GM21390 (cell line): Measurements from ENCODE around the gene CNN2.

Experiments
- ATAC-seq: cut with Tn5 transposase; IDR thresholded peaks from one replicate; pipeline ENCODE4 v1.9.1; 2021; ENCODE audit not compliant: unreplicated experiment

CNN2 gene

DNA sequence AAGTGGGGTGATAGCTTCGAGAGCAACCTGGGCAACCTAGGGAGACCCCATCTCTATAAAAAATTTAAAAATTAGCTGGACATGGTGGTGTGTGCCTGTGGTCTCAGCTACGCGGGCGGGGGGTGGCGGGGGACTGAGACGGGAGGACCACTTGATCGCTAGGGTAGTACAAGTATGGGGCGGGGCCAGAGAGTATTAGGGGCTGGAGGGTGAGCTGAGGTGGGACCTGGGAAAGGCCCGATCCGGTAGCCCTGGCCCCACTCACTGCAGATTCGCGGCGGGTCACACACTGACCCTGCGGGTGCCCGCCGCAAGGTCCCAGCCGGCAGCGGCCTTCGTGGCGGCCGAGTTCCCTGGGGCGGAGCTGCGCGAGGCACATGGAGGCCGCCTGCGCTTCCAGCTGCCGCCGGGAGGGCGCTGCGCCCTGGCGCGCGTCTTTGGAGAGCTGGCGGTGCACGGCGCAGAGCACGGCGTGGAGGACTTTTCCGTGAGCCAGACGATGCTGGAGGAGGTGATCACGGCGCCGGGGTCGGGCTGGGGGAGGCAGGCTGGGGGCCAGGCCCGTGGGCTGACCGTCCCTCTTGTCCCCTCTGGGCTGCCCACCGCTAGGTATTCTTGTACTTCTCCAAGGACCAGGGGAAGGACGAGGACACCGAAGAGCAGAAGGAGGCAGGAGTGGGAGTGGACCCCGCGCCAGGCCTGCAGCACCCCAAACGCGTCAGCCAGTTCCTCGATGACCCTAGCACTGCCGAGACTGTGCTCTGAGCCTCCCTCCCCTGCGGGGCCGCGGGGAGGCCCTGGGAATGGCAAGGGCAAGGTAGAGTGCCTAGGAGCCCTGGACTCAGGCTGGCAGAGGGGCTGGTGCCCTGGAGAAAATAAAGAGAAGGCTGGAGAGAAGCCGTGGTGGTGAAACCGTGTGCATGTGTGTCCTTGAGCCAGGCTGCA lies 38.5 kb downstream of the CNN2 start:
- no peak for ATAC-seq

DNA sequence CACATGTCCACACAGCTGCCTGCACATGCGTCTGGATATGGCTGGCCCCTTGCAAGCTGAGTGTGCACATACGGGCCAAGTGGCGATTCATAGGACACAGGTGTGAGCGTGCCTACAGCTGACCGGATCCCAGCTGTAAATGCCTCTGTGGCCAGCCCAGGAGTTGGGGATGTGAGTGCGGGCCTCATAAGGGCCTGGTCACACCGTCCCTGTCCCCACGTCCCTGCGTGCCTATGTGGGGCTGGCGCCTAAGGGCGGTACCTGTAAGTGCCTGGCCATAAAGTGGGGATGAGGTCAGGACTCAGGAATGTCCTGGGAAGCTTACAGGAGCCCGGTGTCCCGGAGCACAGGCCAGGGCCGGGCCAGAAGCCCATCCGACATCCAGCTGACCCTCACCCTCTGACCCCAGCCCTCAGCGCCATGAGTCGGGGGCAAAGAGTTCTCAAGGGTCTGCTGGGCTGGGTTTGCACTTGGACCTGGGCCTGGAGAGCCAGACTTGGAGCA lies 39.2 kb downstream of the CNN2 start:
- ATAC-seq, result no peak

- no peak for ATAC-seq
Observed at GRCh38 chr19:1066251-1066747, 39.9 kb downstream of the CNN2 start.

GRCh38 chr19:1066748-1067340 lies 40.4 kb downstream of the CNN2 start, which contains the start of gene ARHGAP45:
ARHGAP45 (plus strand) TSS chr19:1067167; CDS start chr19:1067406, 239 bp downstream.
- ATAC-seq, result no peak

DNA sequence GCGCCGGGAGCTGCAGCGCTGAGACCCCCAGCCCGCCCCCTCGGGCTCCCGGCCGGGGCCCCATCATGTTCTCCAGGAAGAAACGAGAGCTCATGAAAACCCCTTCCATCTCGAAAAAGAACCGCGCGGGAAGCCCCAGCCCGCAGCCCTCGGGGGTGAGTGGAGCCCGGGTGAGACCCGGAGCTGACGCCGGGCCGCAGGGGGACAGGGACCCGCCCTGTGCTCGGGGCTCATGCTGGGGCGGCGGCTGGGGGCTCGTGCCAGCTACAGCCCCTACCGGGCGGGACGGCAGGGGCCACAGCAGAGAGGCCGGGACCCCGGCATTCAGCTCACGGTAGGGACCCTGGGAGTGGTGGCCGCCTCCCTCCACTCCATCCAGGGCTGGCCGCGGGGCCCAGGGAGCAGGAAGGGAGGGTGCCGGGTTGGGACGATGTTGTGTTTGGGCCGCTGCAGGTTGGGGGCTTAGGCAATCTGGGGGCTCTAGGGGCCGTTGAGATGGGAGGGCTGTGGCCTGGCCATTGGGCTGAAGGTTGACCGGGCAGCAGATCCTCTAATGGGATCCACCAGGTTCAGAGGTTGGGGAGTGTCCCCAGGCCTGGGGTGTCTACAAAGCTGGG lies 41.0 kb downstream of the CNN2 start:
- ATAC-seq, result no peak

DNA sequence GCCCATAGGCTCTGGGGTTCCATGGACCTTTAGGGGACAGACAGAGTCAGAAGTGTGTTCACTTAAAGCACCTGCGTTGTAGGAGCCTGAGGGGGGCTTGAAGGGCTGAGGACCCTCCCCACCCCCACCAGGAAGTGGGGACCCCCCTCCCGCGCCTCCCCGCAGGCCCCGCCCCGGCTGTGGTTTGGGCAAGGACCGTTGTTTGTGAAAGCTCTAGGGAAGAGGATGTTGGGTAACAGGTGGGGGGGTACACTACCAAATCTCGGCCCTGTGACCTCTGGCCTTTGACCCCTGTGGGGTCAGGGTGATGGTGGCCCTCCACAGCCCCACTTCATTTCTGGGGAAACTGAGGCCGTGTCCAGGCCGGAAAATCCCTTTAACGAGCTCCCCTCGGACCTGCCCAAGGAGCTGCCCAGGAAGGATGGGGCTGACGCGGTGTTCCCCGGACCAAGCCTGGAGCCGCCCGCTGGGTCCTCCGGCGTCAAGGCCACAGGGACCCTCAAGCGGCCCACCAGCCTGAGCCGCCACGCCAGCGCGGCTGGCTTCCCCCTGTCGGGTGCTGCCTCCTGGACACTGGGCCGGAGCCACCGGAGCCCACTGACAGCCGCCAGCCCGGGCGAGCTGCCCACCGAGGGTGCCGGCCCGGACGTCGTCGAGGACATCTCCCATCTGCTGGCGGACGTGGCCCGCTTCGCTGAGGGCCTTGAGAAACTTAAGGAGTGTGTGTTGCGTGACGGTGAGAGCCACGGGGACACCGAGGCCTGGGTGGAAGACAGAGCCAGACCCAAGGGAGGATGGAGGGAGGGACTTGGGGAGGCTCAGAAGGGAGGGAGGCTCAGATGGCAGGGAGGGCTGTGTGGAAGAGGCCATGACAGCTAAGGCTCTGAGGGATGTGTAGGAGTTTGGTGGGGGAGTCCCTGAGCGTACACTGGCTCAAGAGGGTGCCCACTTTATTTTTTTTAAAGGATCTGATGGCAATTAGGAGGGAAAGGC lies 41.9 kb downstream of the CNN2 start:
- ATAC-seq, result no peak

DNA sequence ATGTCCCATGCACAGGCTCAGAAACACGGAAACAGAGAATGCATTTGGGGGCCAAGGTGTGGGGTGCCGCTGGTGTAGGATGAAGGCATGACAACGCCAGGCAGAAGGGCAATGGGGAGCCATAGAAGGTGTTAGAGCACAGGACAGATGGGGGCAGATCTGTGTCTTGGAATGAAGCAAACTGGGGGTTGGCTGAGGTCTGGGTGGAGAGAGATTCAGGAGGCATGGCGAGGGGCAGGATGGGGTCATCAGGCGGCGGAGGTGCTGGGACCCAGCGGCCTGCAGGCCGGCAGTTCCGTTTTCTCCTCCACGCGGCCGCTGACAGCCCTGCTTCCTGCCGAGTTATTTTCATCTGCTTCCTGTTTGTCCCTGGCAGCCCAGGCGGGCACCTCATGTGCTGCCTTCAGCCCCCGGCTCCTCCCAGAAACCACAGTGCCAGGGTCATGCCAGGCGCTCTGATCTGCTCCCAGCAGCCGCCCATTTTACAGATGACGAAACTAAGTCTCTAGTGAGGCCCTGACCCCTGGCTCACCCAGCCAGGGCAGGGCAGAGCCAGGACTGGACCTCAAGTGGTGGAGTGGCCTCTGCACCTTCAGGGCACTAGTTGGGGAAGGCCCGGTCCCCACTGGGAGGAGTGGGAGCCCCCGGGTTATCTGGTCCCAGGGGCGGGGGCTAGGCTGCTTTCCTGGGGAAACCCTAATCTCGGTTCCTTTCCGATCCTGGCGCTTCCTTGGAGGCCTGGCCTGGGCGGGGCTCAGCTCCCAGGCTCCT lies 42.8 kb downstream of the CNN2 start:
- ATAC-seq, result no peak

DNA sequence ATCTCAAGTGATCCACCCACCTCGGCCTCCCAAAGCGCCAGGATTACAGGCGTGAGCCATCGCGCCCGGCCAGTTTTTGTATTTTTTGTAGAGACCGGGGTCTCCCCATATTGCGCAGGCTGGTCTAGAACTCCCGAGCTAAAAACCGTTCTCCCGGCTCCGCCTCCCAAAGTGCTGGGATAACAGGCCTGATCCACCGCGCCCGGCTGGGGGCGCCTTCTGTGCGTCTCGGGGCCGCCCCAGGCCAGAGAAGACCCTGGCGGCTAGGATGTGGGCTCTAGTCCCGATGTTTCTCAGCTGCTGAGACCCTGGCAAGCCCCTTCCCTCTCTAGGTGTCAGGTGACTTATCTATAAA lies 44.1 kb downstream of the CNN2 start:
- no peak for ATAC-seq

DNA sequence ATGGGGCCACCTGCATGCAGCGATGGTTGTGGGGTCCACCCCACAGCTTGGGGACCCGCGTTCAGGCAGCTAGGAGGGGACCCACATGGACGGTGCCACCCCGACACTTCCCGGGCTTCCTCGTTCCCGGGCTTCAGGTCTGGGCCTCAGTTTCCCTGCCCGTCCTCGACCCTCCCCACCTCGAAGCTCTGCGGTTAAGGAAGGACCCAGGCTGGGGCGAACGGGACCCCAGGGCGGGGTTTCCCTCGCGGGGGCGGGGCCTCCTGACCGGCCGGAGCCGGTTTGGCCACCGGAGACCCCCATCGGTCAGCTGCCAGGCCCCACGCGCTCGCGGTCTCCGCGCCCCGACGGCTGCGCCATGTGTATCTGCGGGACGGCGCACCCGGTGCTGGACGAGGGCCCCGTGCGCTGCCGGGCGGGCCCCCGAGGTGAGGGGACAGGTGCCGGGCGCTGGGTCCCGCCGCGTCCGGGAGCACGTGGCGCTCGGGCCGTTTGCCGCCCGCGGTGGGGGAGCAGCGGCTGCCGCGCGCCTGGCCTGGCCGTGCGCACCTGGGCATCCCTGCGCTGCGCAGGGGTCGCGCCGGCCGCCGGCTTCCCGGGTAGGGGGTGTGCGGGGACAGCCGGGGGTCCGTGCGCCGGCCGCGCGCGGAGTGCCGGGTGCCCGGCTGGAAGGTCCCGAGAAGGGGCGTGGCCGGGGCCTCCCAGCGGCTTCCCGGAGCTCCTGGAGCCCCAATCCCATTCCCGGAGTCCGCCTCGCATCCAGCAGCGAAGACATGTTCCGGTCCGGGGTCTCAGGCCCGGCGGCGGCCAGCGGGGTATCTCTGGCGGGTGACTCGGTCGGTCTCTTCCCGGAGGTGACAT lies 44.8 kb downstream of the CNN2 start:
- no peak for ATAC-seq

DNA sequence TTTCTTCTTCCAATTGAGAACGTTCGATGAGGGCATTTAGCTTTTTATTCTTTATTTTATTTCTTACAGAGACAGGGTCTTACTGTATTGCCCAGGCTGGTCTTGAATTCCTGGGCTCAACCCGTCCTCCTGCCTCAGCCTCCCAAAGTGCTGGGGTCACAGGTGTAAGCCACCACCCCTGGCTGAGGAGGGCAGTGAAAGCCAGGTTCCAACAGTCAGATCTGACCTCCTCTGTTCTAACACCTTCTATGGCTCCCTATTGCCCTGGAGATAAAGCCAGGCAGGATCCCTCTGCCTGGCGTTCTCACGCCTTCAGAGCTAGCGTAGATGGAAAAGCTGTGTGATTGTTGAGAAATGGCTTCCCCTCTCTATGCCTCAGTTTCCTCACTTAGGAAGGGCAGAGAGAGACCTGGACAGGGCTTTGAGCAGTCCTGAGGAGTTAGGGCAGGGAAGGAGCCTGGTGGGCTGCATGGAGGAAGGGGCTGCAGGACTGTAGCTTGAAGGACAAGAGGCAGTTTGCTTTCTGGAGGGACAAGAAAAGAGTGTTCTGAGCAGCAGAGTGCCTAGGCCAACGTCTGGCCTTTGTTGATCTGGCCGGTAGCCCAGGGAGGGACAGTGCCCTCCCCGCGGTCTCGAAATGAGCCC lies 46.1 kb downstream of the CNN2 start:
- no peak for ATAC-seq

DNA sequence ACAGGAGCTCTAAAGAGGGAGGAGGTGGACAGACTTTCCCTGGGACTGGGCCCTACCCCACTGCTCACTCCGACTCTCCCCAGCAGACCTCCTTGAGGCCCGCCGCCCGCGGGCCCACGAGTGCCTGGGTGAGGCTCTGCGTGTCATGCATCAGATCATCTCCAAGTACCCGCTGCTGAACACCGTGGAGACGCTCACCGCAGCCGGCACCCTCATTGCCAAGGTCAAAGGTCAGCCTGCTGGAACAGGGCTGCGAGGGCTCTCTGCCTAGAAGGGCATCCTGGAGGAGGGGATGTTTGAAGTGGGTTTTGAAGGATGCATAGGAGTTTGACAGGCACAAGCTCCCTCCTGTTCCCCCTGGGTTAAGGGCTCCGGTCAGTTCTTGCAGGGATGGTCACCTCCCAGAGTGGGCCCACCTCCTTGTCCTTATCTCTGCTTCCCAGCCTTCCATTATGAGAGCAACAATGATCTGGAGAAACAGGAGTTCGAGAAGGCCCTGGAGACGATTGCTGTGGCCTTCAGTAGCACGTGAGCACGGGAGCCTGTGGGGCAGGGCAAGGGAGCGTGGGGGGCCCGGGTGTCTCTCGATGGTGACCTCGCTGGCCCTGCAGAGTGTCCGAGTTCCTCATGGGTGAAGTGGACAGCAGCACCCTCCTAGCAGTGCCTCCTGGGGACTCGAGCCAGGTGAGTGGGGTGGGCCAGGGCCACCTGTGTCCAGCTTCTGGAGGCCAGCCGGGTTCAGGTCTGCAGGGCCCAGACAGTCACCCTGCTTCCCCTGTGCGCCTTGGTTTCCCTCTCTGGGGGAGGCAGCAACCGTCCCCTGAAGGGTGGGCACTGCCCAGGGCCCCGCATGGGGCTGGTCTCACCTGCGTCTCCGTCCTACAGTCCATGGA lies 46.9 kb downstream of the CNN2 start:
- no peak for ATAC-seq

DNA sequence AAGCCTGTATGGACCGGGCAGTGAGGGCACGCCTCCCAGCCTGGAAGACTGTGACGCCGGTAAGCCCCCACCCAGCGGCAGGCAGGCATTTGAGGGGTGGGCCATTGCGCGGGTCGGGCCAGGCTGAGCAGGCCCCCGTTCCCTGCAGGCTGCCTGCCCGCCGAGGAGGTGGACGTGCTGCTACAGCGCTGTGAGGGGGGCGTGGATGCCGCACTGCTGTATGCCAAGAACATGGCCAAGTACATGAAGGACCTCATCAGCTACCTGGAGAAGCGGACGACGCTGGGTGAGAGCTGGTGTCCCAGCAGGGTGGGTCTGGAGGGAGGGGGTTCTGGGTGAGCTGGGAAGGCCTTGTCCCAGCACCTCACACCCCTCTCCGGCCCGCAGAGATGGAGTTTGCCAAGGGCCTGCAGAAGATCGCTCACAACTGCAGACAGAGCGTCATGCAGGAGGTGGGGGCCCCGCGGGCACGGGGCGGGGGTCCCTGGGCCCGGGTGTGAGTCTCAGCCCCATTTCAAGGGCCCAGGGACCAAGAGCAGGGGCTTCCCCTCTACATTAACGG lies 47.6 kb downstream of the CNN2 start:
- no peak for ATAC-seq

DNA sequence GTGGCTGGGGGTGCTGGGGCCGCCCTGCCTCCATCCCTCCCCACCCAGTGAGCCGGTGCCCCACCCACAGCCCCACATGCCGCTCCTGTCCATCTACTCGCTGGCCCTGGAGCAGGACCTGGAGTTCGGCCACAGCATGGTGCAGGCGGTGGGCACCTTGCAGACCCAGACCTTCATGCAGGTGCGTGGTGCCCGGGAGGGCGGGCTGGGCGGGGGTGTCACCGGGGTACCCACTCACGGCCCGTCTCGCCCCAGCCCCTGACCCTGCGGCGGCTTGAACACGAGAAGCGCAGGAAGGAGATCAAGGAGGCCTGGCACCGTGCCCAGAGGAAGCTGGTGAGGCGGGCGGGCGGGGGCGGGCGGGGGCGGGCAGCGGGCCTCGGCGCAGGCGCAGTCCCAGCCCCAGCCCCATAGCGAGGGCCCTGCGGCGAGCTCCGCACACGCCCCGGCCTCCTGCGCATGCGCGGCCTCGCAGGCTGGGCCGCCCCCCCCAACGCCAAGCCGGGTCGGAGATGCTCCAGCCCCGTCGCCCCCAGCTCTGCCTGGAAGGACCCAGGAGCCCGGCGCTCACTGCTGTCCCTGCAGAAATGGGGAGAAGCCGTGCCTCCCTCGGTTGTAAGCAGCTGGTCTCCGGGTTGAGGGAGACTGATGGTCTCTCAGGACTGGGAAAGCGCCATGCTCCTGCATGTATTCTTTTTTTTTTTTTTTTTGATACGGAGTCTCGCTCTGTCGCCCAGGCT lies 48.3 kb downstream of the CNN2 start:
- no peak for ATAC-seq

GRCh38 chr19:1076046-1076386 lies 49.6 kb downstream of the CNN2 start:
- no peak for ATAC-seq

DNA sequence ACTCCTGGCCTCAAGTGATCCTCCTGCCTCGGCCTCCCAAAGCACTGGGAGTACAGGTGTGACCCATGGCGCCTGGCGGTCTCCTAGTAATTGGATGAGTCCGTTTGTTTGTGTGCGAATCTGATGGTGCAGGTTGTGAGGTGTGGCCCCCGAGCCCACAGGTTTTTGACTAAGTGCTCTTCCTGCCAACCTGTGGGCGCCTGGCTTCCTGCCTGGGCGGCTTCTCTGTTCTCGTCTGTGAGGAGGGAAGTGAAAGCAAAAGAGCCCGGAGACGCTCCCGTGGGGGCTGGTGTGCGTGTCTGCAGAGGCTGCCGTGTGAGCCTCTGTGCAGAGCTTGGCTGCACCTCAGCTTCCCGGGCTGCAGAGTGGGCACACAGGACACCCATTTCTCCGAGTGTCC lies 50.5 kb downstream of the CNN2 start:
- peak; percentile 59 for ATAC-seq

DNA sequence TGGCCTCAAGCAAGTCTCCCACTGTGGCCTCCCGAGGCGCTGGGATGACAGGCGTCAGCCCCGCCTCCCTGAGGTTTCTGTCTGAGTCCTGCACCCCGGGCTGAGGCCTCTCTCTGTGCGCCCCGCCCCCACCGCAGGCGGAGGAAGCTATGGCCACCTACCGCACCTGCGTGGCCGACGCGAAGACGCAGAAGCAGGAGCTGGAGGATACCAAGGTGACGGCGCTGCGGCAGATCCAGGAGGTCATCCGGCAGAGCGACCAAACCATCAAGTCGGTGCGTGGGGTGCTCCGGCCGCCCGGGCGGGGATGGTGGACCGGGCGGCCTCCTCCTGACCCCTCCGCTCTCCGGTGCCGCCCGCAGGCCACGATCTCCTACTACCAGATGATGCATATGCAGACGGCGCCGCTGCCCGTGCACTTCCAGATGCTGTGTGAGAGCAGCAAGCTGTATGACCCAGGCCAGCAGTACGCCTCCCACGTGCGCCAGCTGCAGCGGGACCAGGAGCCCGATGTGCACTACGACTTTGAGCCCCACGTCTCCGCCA lies 53.2 kb downstream of the CNN2 start:
- no peak for ATAC-seq
